HEK293T (cell line): Measurements from ENCODE around the gene C11orf58.
A peak's percentile ranks its signal among the peaks of the same experiment; 100 is the strongest.

ENCODE experiments used
- CTCF ChIA-PET: fragments of 350-600 bp; formaldehyde crosslinking; extraction: SDS; loops from one replicate; lab custom pipeline; 2021; ENCODE audit warnings: antibody characterized with exemption, inconsistent platforms; lab: Yijun Ruan, JAX
- POLR2A ChIA-PET: fragments of 350-600 bp; formaldehyde crosslinking; extraction: SDS; loops from one replicate; lab custom pipeline; 2020; ENCODE audit warnings: antibody characterized with exemption, inconsistent platforms; lab: Yijun Ruan, JAX
- DNase-seq: peaks from one replicate; pipeline ENCODE4 v3.0.0; 2012; ENCODE audit warnings: mixed read lengths; ENCODE audit errors: extremely low spot score
- ARNT ChIP-seq: fragments of 450-650 bp; IDR thresholded peaks from 2 replicates; pipeline ENCODE4 v1.6.1; 2017; ENCODE audit warnings: mild to moderate bottlenecking
- BHLHE40 ChIP-seq: fragments of 450-650 bp; IDR thresholded peaks from 2 replicates; pipeline ENCODE4 v1.6.1; 2016; ENCODE audit warnings: mild to moderate bottlenecking, moderate library complexity, borderline replicate concordance
- CTBP1 ChIP-seq: fragments of 450-650 bp; IDR thresholded peaks from 2 replicates; pipeline ENCODE4 v1.6.1; 2016; ENCODE audit warnings: borderline replicate concordance
- ELF4 ChIP-seq: fragments of 450-650 bp; IDR thresholded peaks from 2 replicates; pipeline ENCODE4 v1.6.1; 2017; ENCODE audit warnings: antibody characterized with exemption
- FOXA1 ChIP-seq: fragments of 450-650 bp; IDR thresholded peaks from 2 replicates; pipeline ENCODE4 v1.6.1; 2016; ENCODE audit warnings: mild to moderate bottlenecking
- FOXK2 ChIP-seq: fragments of 450-650 bp; IDR thresholded peaks from 2 replicates; pipeline ENCODE4 v1.6.1; 2016; ENCODE audit warnings: mild to moderate bottlenecking
- FOXM1 ChIP-seq: fragments of 450-650 bp; IDR thresholded peaks from 2 replicates; pipeline ENCODE4 v1.6.1; 2017; ENCODE audit warnings: mild to moderate bottlenecking, borderline replicate concordance
- HDGF ChIP-seq: fragments of 450-650 bp; IDR thresholded peaks from 2 replicates; pipeline ENCODE4 v1.6.1; 2017; ENCODE audit warnings: antibody characterized with exemption, borderline replicate concordance
- L3MBTL2 ChIP-seq: fragments of 450-650 bp; conservative IDR thresholded peaks from 2 replicates; pipeline ENCODE4 v1.6.1; 2016; ENCODE audit warnings: mild to moderate bottlenecking
- LEF1 ChIP-seq: fragments of 450-650 bp; IDR thresholded peaks from 2 replicates; pipeline ENCODE4 v1.6.1; 2017; ENCODE audit warnings: mild to moderate bottlenecking, borderline replicate concordance
- NFRKB ChIP-seq: fragments of 450-650 bp; IDR thresholded peaks from 2 replicates; pipeline ENCODE4 v1.6.1; 2016; ENCODE audit warnings: mild to moderate bottlenecking, moderate library complexity
- PKNOX1 ChIP-seq: fragments of 450-650 bp; IDR thresholded peaks from 2 replicates; pipeline ENCODE4 v1.6.1; 2016
- SP1 ChIP-seq: fragments of 450-650 bp; IDR thresholded peaks from 2 replicates; pipeline ENCODE4 v1.6.1; 2017
- SUZ12 ChIP-seq: fragments of 450-650 bp; IDR thresholded peaks from 2 replicates; pipeline ENCODE4 v1.6.1; 2016; ENCODE audit warnings: mild to moderate bottlenecking
- TARDBP ChIP-seq: fragments of 450-650 bp; IDR thresholded peaks from 2 replicates; pipeline ENCODE4 v1.6.1; 2016
- ZNF384 ChIP-seq: fragments of 450-650 bp; IDR thresholded peaks from 2 replicates; pipeline ENCODE4 v1.6.1; 2016

The C11orf58 gene

GRCh38 chr11:16727806-16728205, 10.6 kb upstream of the C11orf58 start:
- CTCF ChIA-PET: no interaction called here
- POLR2A ChIA-PET: interaction anchor here (1.1 kb wide), 1 partner anchor 10 kb away, joined by 4 read pairs; the partner anchor contains the start of gene C11orf58
- TF ChIP-seq BHLHE40 (no peak), SP1 (no peak), L3MBTL2 (no peak), NFRKB (no peak), FOXM1 (no peak), ARNT (no peak), PKNOX1 (no peak), ELF4 (no peak), LEF1 (no peak), SUZ12 (no peak)
- DNase-seq: no peak

- CTCF ChIA-PET: no interaction called here
- peak; percentile 18 for DNase-seq
- TF ChIP-seq TARDBP: no peak
- POLR2A ChIA-PET: interaction anchor here (0.7 to 1.3 kb wide), 8 partner anchors 10 to 502 kb away, joined by 3 to 4 read pairs (median 3); no protein-coding TSS in a partner anchor
Measured at GRCh38 chr11:16737818-16738192, 642 bp upstream of the C11orf58 start.

GRCh38 chr11:16738947-16739815, 734 bp downstream of the C11orf58 start:
- CTCF ChIA-PET: no interaction called here
- DNase-seq: peak; percentile 12
- POLR2A ChIA-PET: interaction anchor here (0.6 to 0.7 kb wide), 2 partner anchors 12 to 900 kb away, joined by 3 read pairs; no protein-coding TSS in a partner anchor
- TF ChIP-seq BHLHE40: no peak

GRCh38 chr11:16741473-16741872, 3.0 kb downstream of the C11orf58 start:
- ChIA-PET CTCF (interaction anchor here (0.6 kb wide), 1 partner anchor 10 kb away, joined by 3 read pairs; no protein-coding TSS in a partner anchor), POLR2A (no interaction called here)
- TF ChIP-seq FOXK2 (no peak), LEF1 (no peak), FOXA1 (no peak), L3MBTL2 (no peak), SUZ12 (no peak), ZNF384 (no peak), TARDBP (no peak), ARNT (no peak), HDGF (no peak), FOXM1 (no peak), NFRKB (no peak), PKNOX1 (no peak), CTBP1 (no peak), SP1 (no peak), BHLHE40 (no peak), ELF4 (no peak)
- DNase-seq: no peak

GRCh38 chr11:16743478-16743877, 5.0 kb downstream of the C11orf58 start:
- TF ChIP-seq HDGF (no peak), ZNF384 (no peak), FOXA1 (no peak), ARNT (no peak), SUZ12 (no peak), NFRKB (no peak), LEF1 (no peak), FOXM1 (no peak)
- POLR2A ChIA-PET: no interaction called here
- CTCF ChIA-PET: no interaction called here
- no peak for DNase-seq

GRCh38 chr11:16744128-16744725, 5.8 kb downstream of the C11orf58 start:
- DNase-seq: no peak
- TF ChIP-seq ARNT: no peak
- no peak for TF ChIP-seq BHLHE40
- ChIA-PET POLR2A (no interaction called here), CTCF (no interaction called here)

GRCh38 chr11:16745950-16746605, 7.6 kb downstream of the C11orf58 start:
- ChIA-PET POLR2A (no interaction called here), CTCF (no interaction called here)
- no peak for DNase-seq
- TF ChIP-seq HDGF (no peak), CTBP1 (no peak), FOXK2 (no peak), ELF4 (no peak), LEF1 (no peak), NFRKB (no peak), TARDBP (no peak), SP1 (no peak), FOXA1 (no peak), SUZ12 (no peak), L3MBTL2 (no peak), FOXM1 (no peak), ARNT (no peak), BHLHE40 (no peak), PKNOX1 (no peak), ZNF384 (no peak)
